Ovary (tissue), 9 donors: ENCODE results near the gene CYLD. TPM values are rescaled to one million over a fixed set of nuclear protein-coding genes. Genes with fewer than 3 reads are reported as not detected.

Experiments
- DNase-seq, 5 donors: peaks; one replicate each; pipeline ENCODE4 v3.0.0-alpha.2; 2019 to 2020
- H3K27ac ChIP-seq, 2 donors: fragments of 200-600 bp; one replicate each; pipeline versions ENCODE4 v1.5.1 to v1.8.0; 2019 to 2022
- H3K27me3 ChIP-seq: fragments of 200-600 bp; one replicate; pipeline ENCODE4 v1.8.0; 2022
- H3K36me3 ChIP-seq: fragments of 200-600 bp; sonication (generic); one replicate; pipeline ENCODE4 v1.5.1; 2019
- H3K4me1 ChIP-seq: one replicate; pipeline ENCODE4 v1.8.1; 2013; ENCODE audit warnings: mild to moderate bottlenecking, moderate library complexity; ENCODE audit not compliant: insufficient read depth
- H3K4me3 ChIP-seq: fragments of 200-600 bp; sonication (generic); one replicate; pipeline ENCODE4 v1.5.1; 2017
- H3K9me3 ChIP-seq, 2 donors: fragments of 200-600 bp in 1 of 2; sonication (generic) in 1 of 2; one replicate each; pipeline versions ENCODE4 v1.5.1 to v1.8.1; 2013 to 2019; ENCODE audit warnings: mild to moderate bottlenecking in 1 of 2, moderate library complexity in 1 of 2
- CTCF ChIP-seq, 3 donors: fragments of 450-650 bp in 2 of 3; fragments of 200-600 bp in 1 of 3; IDR thresholded peaks; one replicate each; pipeline versions ENCODE4 v1.5.1 to v1.8.0; 2016 to 2022; ENCODE audit warnings: antibody characterized with exemption in 3 of 3, mild to moderate bottlenecking in 1 of 3
- EP300 ChIP-seq: sonication (generic); formaldehyde crosslinking; IDR thresholded peaks from one replicate; pipeline ENCODE4 v1.6.1; 2017; ENCODE audit warnings: antibody characterized with exemption
- POLR2A ChIP-seq: fragments of 450-650 bp; IDR thresholded peaks from one replicate; pipeline ENCODE4 v1.6.1; 2017; ENCODE audit warnings: antibody characterized with exemption, mild to moderate bottlenecking, moderate library complexity
- WGBS, 3 donors: extraction: QIAGEN DNeasy Blood & Tissue Kit in 1 of 3; methylation state at CpG; one replicate each; pipeline versions ENCODE4 v1.1.5 to v1.1.7; 2013 to 2017; 5-methylcytosine and 5-hydroxymethylcytosine counted together
- intact Hi-C, 4 donors: fragments of 100-400 bp; cut with DNase I; formaldehyde crosslinking; loops; one replicate each; pipeline versions ENCODE4 v1.11.0 to v1.15.1; 2022 to 2023
- polyA plus RNA-seq, 2 donors: library from polyadenylated mRNA; stranded (reverse); fragments of 200-250 nt in 1 of 2; fragments of 350-450 nt in 1 of 2; fragmentation: Illumina TruSeq in 1 of 2; extraction: RNeasy Lipid Tissue Mini Kit (QIAGEN cat#74804) in 1 of 2; gene quantifications; one replicate each; pipeline ENCODE4 v1.2.3, GENCODE V29; 2013 to 2014
- total RNA-seq, 7 donors: library from RNA; depleted of rRNA in 2 of 7; stranded (reverse); fragments of >200 nt in 2 of 7; fragmentation: NEBNext Ultra II Directional in 3 of 7; extraction: Animal tissue kit (Norgen Biotek cat#: 25700) in 3 of 7; gene quantifications; one replicate each; pipeline versions ENCODE4 v1.1.0 to v1.2.4, GENCODE V29; 2016 to 2023
- donor health status: DM: no; HTN: no; CAD: no; lungs with moderate emphysema.
- donor health status: DM: no; HTN: no; CAD: no.
- donor health status: Bipolar disorder and iron deficiency.
- donor health status: DM: yes; HTN: yes; CAD: no.
- donor health status: DM: no; HTN: no; CAD: no.
- donor health status: DM: yes; HTN: yes; CAD: no.

The CYLD gene
- total and polyA plus RNA-seq, 9 donors: 11.2 to 57.6 (median 38.6) TPM

- intact Hi-C loops: no loop called here
- Histone ChIP-seq H3K4me3 (no peak overlapping the region), H3K36me3 (no peaks in the 10 kb centered on the region), H3K9me3 (no peaks in the 10 kb centered on the region), H3K27ac (no peak overlapping the region), H3K27me3 (no peaks in the 10 kb centered on the region), H3K4me1 (no peaks in the 10 kb centered on the region)
- TF ChIP-seq CTCF (IDR thresholded peaks at IDR 0.05) (no peak), EP300 (no peak), POLR2A (no peak)
- DNase-seq: no peak
- 56 to 84% (median 78%) methylated on average over 2 of the region's 2 CpGs for WGBS, 3 donors
Observed at GRCh38 chr16:50838165-50838564, 96.3 kb downstream of the CYLD start.

- Histone ChIP-seq H3K4me1 (no peaks in the 10 kb centered on the region), H3K4me3 (no peak overlapping the region), H3K27ac (no peak overlapping the region), H3K9me3 (no peaks in the 10 kb centered on the region), H3K27me3 (no peaks in the 10 kb centered on the region), H3K36me3 (no peaks in the 10 kb centered on the region)
- 83 to 94% (median 88%) methylated on average over 2 of the region's 2 CpGs for WGBS, 3 donors
- intact Hi-C loops: no loop called here
- TF ChIP-seq CTCF (IDR thresholded peaks at IDR 0.05) (no peak), EP300 (no peak), POLR2A (no peak)
- DNase-seq: no peak
Observed at GRCh38 chr16:50838885-50839284, 97.0 kb downstream of the CYLD start.

GRCh38 chr16:50839356-50839755, 97.5 kb downstream of the CYLD start:
- Histone ChIP-seq H3K27ac (no peak overlapping the region), H3K4me1 (no peaks in the 10 kb centered on the region), H3K36me3 (no peaks in the 10 kb centered on the region), H3K4me3 (no peak overlapping the region), H3K27me3 (no peaks in the 10 kb centered on the region), H3K9me3 (no peaks in the 10 kb centered on the region)
- no peak for DNase-seq
- intact Hi-C loops: no loop called here
- no peak for TF ChIP-seq CTCF (IDR thresholded peaks at IDR 0.05)
- WGBS, 3 donors: 89 to 91% (median 90%) methylated on average over 5 of the region's 5 CpGs

GRCh38 chr16:50839920-50840729, 98.2 kb downstream of the CYLD start:
- Histone ChIP-seq H3K27ac (no peak overlapping the region), H3K27me3 (no peaks in the 10 kb centered on the region), H3K4me3 (no peak overlapping the region), H3K36me3 (no peaks in the 10 kb centered on the region), H3K9me3 (no peaks in the 10 kb centered on the region), H3K4me1 (no peaks in the 10 kb centered on the region)
- TF ChIP-seq CTCF (IDR thresholded peaks at IDR 0.05): no peak
- TF ChIP-seq POLR2A: no peak
- no peak for TF ChIP-seq EP300
- no peak for DNase-seq
- intact Hi-C loops: no loop called here
- 88 to 94% (median 91%) methylated on average over 16 of the region's 16 CpGs for WGBS, 3 donors
